T-helper 22 cell (primary cell): Measurements from ENCODE around the gene RTN3.
"Not testable (repeated sequence)": the region's sequence is repeated elsewhere in the genome, so short reads cannot be mapped to it uniquely, and the experiment has no call there.

ENCODE experiments used
- DNase-seq: peaks from one replicate; pipeline ENCODE4 v3.0.0-alpha.2; 2020; ENCODE audit warnings: low read depth

RTN3 gene

GRCh38 chr11:63681321-63682065 lies at the start of gene RTN3:
TSS of gene RTN3 (plus strand) at chr11:63681500. CDS start at chr11:63681637, 137 bp downstream.
- peak; percentile 96 for DNase-seq

GRCh38 chr11:63635762-63636465 lies 45.4 kb upstream of the RTN3 start:
- peak; percentile 23 for DNase-seq

- DNase-seq: not testable (repeated sequence)
These were observed 42.9 kb upstream of the RTN3 start for GRCh38 chr11:63638436-63638835.

- no peak for DNase-seq
These were observed 42.0 kb upstream of the RTN3 start for GRCh38 chr11:63639199-63639832.

GRCh38 chr11:63641727-63642126 lies 39.6 kb upstream of the RTN3 start:
- DNase-seq: no peak

- DNase-seq: no peak
These were observed 38.1 kb upstream of the RTN3 start for GRCh38 chr11:63643205-63643604.

- no peak for DNase-seq
These were observed 28.6 kb upstream of the RTN3 start for GRCh38 chr11:63652671-63653070.

GRCh38 chr11:63660972-63661371 lies 20.3 kb upstream of the RTN3 start:
- no peak for DNase-seq

GRCh38 chr11:63663809-63664208 lies 17.5 kb upstream of the RTN3 start:
- no peak for DNase-seq

GRCh38 chr11:63666874-63667273 lies 14.4 kb upstream of the RTN3 start:
- no peak for DNase-seq

- DNase-seq: no peak
These were observed 13.1 kb upstream of the RTN3 start for GRCh38 chr11:63667995-63668795.

GRCh38 chr11:63670096-63670432 lies 11.2 kb upstream of the RTN3 start:
- no peak for DNase-seq

GRCh38 chr11:63670433-63671321 lies 10.6 kb upstream of the RTN3 start:
- no peak for DNase-seq

- peak; percentile 90 for DNase-seq
These were observed 9.8 kb upstream of the RTN3 start, which contains the start of gene ATL3 for GRCh38 chr11:63671322-63672155. TSS of gene ATL3 (minus strand) at chr11:63671376. CDS start at chr11:63671335, 41 bp downstream.

- no peak for DNase-seq
These were observed 9.2 kb upstream of the RTN3 start for GRCh38 chr11:63672156-63672463.

- DNase-seq: no peak
These were observed 8.3 kb upstream of the RTN3 start for GRCh38 chr11:63672936-63673539.

GRCh38 chr11:63673579-63673978 lies 7.7 kb upstream of the RTN3 start:
- no peak for DNase-seq

GRCh38 chr11:63680834-63681320 lies 423 bp upstream of the RTN3 start:
- no peak for DNase-seq

GRCh38 chr11:63682066-63683021 lies 1.0 kb downstream of the RTN3 start:
- DNase-seq: no peak
